A673 (cell line): ENCODE results near the gene NRP2.

Source experiments
- CTCF ChIP-seq: fragments of 300-800, 200-600 bp; sonication (generic); conservative IDR thresholded peaks from 2 replicates; pipeline ENCODE4 v1.5.1; 2017; ENCODE audit warnings: low read depth, mild to moderate bottlenecking, antibody characterized with exemption, low read length, moderate library complexity, mixed read lengths
- EZH2 ChIP-seq: fragments of 200-600 bp; sonication (generic); IDR thresholded peaks from 2 replicates; pipeline ENCODE4 v1.6.1; 2017; ENCODE audit warnings: borderline replicate concordance, low read depth, mild to moderate bottlenecking, mixed read lengths, antibody characterized with exemption, low read length; ENCODE audit not compliant: poor library complexity, severe bottlenecking

- no peak for TF ChIP-seq CTCF
- no peak for TF ChIP-seq EZH2
Measured at GRCh38 chr2:205642599-205643356, 39.5 kb upstream of the NRP2 start.
